Measurements from ENCODE around the gene KCNH1. TPM values are rescaled to one million over a fixed set of nuclear protein-coding genes. Genes with fewer than 3 reads are reported as not detected.

The KCNH1 gene
- total and polyA plus RNA-seq, 2 experiments from 2014 or later = 0.28 TPM; not detected in 1

GRCh38 chr1:210707300-210708240 lies 426.4 kb downstream of the KCNH1 start (continued):
- TF ChIP-seq ZNF462 (CRISPR knock-in tag; IDR thresholded peaks at IDR 0.05) = no peak
- TF ChIP-seq ZNF114 (CRISPR knock-in tag; IDR thresholded peaks at IDR 0.05) = no peak

GRCh38 chr1:210706246-210706645 lies 427.7 kb downstream of the KCNH1 start:
- Histone ChIP-seq H3F3A (replicated peaks; ENCODE audit: low read depth) (no peaks in the 10 kb centered on the region), H3K4me1 (ENCODE audit: insufficient read depth) (no peaks in the 10 kb centered on the region; the same call in 1 of the 2 replicates), H3K79me2 (replicated peaks; ENCODE audit: insufficient read depth) (no peaks in the 10 kb centered on the region), H3K27me3 (ENCODE audit: insufficient read depth) (no peaks in the 10 kb centered on the region), H2AFZ (no peak overlapping the region), H3K4me3 (no peak overlapping the region), H3K9me2 (ENCODE audit: insufficient read depth) (no peaks in the 10 kb centered on the region), H4K20me1 (replicated peaks; ENCODE audit: insufficient read depth) (no peaks in the 10 kb centered on the region), H3K4me2 (no peak overlapping the region), H3K36me3 (ENCODE audit: insufficient read depth) (no peaks in the 10 kb centered on the region), H3K27ac (ENCODE audit: low read depth) (no peak overlapping the region)
- ATAC-seq (no peak), DNase-seq (ENCODE audit: low spot score) (no peak)
- peaks cover 4% of the 10 kb centered on the region; the same call in 2 of the 3 replicates for H3K9me3 Mint-ChIP-seq
- H3K4me3 Mint-ChIP-seq = no peak overlapping the region
- peaks cover 2% of the 10 kb centered on the region for H3K27me3 Mint-ChIP-seq (ENCODE audit: insufficient read depth, low read depth, poor library complexity)
- H3K27ac Mint-ChIP-seq = no peak overlapping the region
- no peaks in the 10 kb centered on the region; the same call in 2 of the 3 replicates for H3K36me3 Mint-ChIP-seq (ENCODE audit: low read depth)
- peaks cover 20% of the 10 kb centered on the region for H3K4me1 Mint-ChIP-seq
- no peak for TF ChIP-seq ZNF331 (CRISPR knock-in tag; IDR thresholded peaks at IDR 0.05; ENCODE audit: low read depth)
- TF ChIP-seq EZH2 (IDR thresholded peaks at IDR 0.05; ENCODE audit: low read depth, unreplicated experiment) = no peak
- no peak for TF ChIP-seq EZH2phosphoT487 (IDR thresholded peaks at IDR 0.05; ENCODE audit: unreplicated experiment)
- no peak for TF ChIP-seq STAT1 (IDR thresholded peaks at IDR 0.05; ENCODE audit: unreplicated experiment)
- no peak for TF ChIP-seq CREB1 (CRISPR knock-in tag; IDR thresholded peaks at IDR 0.05; ENCODE audit: low read depth)
- TF ChIP-seq ZNF462 (CRISPR knock-in tag; IDR thresholded peaks at IDR 0.05) = no peak
- TF ChIP-seq JUNB (IDR thresholded peaks at IDR 0.05; ENCODE audit: unreplicated experiment) = no peak

Data from GM23338 (cell line).